WTC11 (cell line): ENCODE measurements around the gene FAM107B. TPM values are rescaled to one million over a fixed set of nuclear protein-coding genes. Genes with fewer than 3 reads are reported as not detected.
"Not testable (repeated sequence)": the region's sequence is repeated elsewhere in the genome, so short reads cannot be mapped to it uniquely, and the experiment has no call there.

Source experiments
- ATAC-seq: fragments of 200-7000 bp; cut with Tn5 transposase; 2 replicates; pipeline ENCODE4 v1.10.0; 2021; ENCODE audit warnings: mild to moderate bottlenecking, moderate library complexity
- CTCF ChIA-PET: fragments of 300-600 bp; sonication (Branson Sonifier 250); formaldehyde crosslinking; loops from one replicate; lab custom pipeline; 2021; ENCODE audit warnings: antibody characterized with exemption; lab: Charles Lee
- POLR2A ChIA-PET: fragments of 350-600 bp; sonication (Branson Sonifier 250); formaldehyde crosslinking; loops from one replicate; lab custom pipeline; 2021; ENCODE audit warnings: antibody characterized with exemption; lab: Charles Lee
- DNase-seq: peaks from one replicate; pipeline ENCODE4 v3.0.0; 2021; ENCODE audit warnings: low spot score
- H3K27ac Mint-ChIP-seq: 2 replicates; pipeline ENCODE4 v1.8.0; 2021; ENCODE audit warnings: mixed read lengths
- H3K27me3 Mint-ChIP-seq: 2 replicates; pipeline ENCODE4 v1.8.0; 2021; ENCODE audit warnings: low read depth, mild to moderate bottlenecking, moderate library complexity, mixed read lengths
- H3K36me3 Mint-ChIP-seq: 2 replicates; pipeline ENCODE4 v1.8.0; 2021; ENCODE audit warnings: mixed read lengths
- H3K4me1 Mint-ChIP-seq: 2 replicates; pipeline ENCODE4 v1.8.0; 2022; ENCODE audit warnings: mixed read lengths
- H3K4me3 Mint-ChIP-seq: 2 replicates; pipeline ENCODE4 v1.8.0; 2021; ENCODE audit warnings: mild to moderate bottlenecking, moderate library complexity, mixed read lengths
- H3K9me3 Mint-ChIP-seq: 2 replicates; pipeline ENCODE4 v1.8.0; 2021; ENCODE audit warnings: mixed read lengths
- ATF1 ChIP-seq: sonication (generic); formaldehyde crosslinking; IDR thresholded peaks from 2 replicates; pipeline ENCODE4 v1.8.1; 2023; ENCODE audit warnings: mild to moderate bottlenecking, moderate library complexity, missing genetic modification reagents
- ATF6 ChIP-seq: sonication (generic); formaldehyde crosslinking; IDR thresholded peaks from 2 replicates; pipeline ENCODE4 v1.8.1; 2023; ENCODE audit warnings: mild to moderate bottlenecking, missing genetic modification reagents
- CREB1 ChIP-seq: sonication (generic); formaldehyde crosslinking; IDR thresholded peaks from 2 replicates; pipeline ENCODE4 v1.8.0; 2023; ENCODE audit warnings: mild to moderate bottlenecking, missing genetic modification reagents
- CREM ChIP-seq: sonication (generic); formaldehyde crosslinking; IDR thresholded peaks from 2 replicates; pipeline ENCODE4 v1.8.1; 2022; ENCODE audit warnings: mild to moderate bottlenecking, missing genetic modification reagents, moderate library complexity
- E2F5 ChIP-seq: sonication (generic); formaldehyde crosslinking; IDR thresholded peaks from 2 replicates; pipeline ENCODE4 v1.8.1; 2022; ENCODE audit warnings: mild to moderate bottlenecking, moderate library complexity, missing genetic modification reagents
- FOXK1 ChIP-seq: sonication (generic); formaldehyde crosslinking; IDR thresholded peaks from 2 replicates; pipeline ENCODE4 v1.8.0; 2022; ENCODE audit warnings: mild to moderate bottlenecking, moderate library complexity, missing genetic modification reagents
- KAT7 ChIP-seq: sonication (generic); formaldehyde crosslinking; IDR thresholded peaks from 2 replicates; pipeline ENCODE4 v1.8.1; 2023; ENCODE audit warnings: missing genetic modification reagents, mild to moderate bottlenecking, borderline replicate concordance
- NR1H2 ChIP-seq: sonication (generic); formaldehyde crosslinking; IDR thresholded peaks from 2 replicates; pipeline ENCODE4 v1.9.0; 2021; ENCODE audit warnings: mild to moderate bottlenecking, moderate library complexity, missing genetic modification reagents
- PREB ChIP-seq: sonication (generic); formaldehyde crosslinking; IDR thresholded peaks from 2 replicates; pipeline ENCODE4 v1.8.1; 2022; ENCODE audit warnings: mild to moderate bottlenecking, missing genetic modification reagents, moderate library complexity, borderline replicate concordance
- SOX15 ChIP-seq: fragments of 250-450 bp; sonication (Bioruptor Pico); IDR thresholded peaks from 2 replicates; pipeline ENCODE4 v1.9.0; 2021; ENCODE audit warnings: mild to moderate bottlenecking
- USF1 ChIP-seq: sonication (generic); formaldehyde crosslinking; IDR thresholded peaks from 2 replicates; pipeline ENCODE4 v1.8.0; 2022; ENCODE audit warnings: mild to moderate bottlenecking, missing genetic modification reagents
- ZBTB21 ChIP-seq: sonication (generic); formaldehyde crosslinking; IDR thresholded peaks from 2 replicates; pipeline ENCODE4 v1.8.1; 2023; ENCODE audit warnings: mild to moderate bottlenecking, missing genetic modification reagents, borderline replicate concordance
- ZNF425 ChIP-seq: fragments of 250-450 bp; sonication (Bioruptor Pico); conservative IDR thresholded peaks from 2 replicates; pipeline ENCODE4 v1.9.0; 2021; ENCODE audit warnings: mild to moderate bottlenecking
- ZNF671 ChIP-seq: fragments of 250-450 bp; sonication (Bioruptor Pico); IDR thresholded peaks from 2 replicates; pipeline ENCODE4 v1.8.0; 2021; ENCODE audit warnings: mild to moderate bottlenecking
- total RNA-seq: library from RNA; stranded (reverse); gene quantifications from 3 replicates; pipeline ENCODE4 v1.2.3, GENCODE V29; 2021

The FAM107B gene
- total RNA-seq, 1 experiment from 2014 or later = 22.4 TPM

- CTCF ChIA-PET, DNase-seq, H3K36me3 Mint-ChIP-seq, POLR2A ChIA-PET, H3K27ac Mint-ChIP-seq, ATAC-seq, H3K4me3 Mint-ChIP-seq, H3K27me3 Mint-ChIP-seq: not testable (repeated sequence)
- Mint-ChIP-seq H3K9me3 (peaks cover 15% of the 10 kb centered on the region; the same call in 1 of the 2 replicates), H3K4me1 (peaks cover 32% of the 10 kb centered on the region)
Observed at GRCh38 chr10:14659137-14659536, 115.6 kb downstream of the FAM107B start.

GRCh38 chr10:14658331-14659127 is 116.2 kb downstream of the FAM107B start:
- Mint-ChIP-seq H3K4me3 (no peak overlapping the region), H3K36me3 (no peaks in the 10 kb centered on the region), H3K27me3 (peaks cover 4% of the 10 kb centered on the region; the same call in 1 of the 2 replicates), H3K27ac (no peak overlapping the region), H3K9me3 (peaks cover 15% of the 10 kb centered on the region; the same call in 1 of the 2 replicates), H3K4me1 (peaks cover 38% of the 10 kb centered on the region)
- DNase-seq (no peak), ATAC-seq (no peak; the same call in 1 of the 2 replicates)
- CTCF ChIA-PET = no interaction called here
- no peak for TF ChIP-seq ZNF425 (CRISPR knock-in tag)
- TF ChIP-seq ZNF671 = no peak
- TF ChIP-seq NR1H2 (CRISPR knock-in tag) = no peak
- no peak for TF ChIP-seq ATF6 (CRISPR knock-in tag)
- no peak for TF ChIP-seq USF1 (CRISPR knock-in tag)
- TF ChIP-seq CREB1 (CRISPR knock-in tag) = no peak
- TF ChIP-seq ZBTB21 = no peak
- TF ChIP-seq PREB = no peak
- POLR2A ChIA-PET = no interaction called here

GRCh38 chr10:14656052-14656730 is 118.5 kb downstream of the FAM107B start:
- H3K4me1 Mint-ChIP-seq = peaks cover 60% of the 10 kb centered on the region
- H3K36me3 Mint-ChIP-seq = no peaks in the 10 kb centered on the region
- H3K27me3 Mint-ChIP-seq = peaks cover 4% of the 10 kb centered on the region; the same call in 1 of the 2 replicates
- H3K9me3 Mint-ChIP-seq = peaks cover 15% of the 10 kb centered on the region; the same call in 1 of the 2 replicates
- no peak overlapping the region for H3K4me3 Mint-ChIP-seq
- DNase-seq (no peak), ATAC-seq (peak; percentile 60)
- H3K27ac Mint-ChIP-seq = no peak overlapping the region
- ChIA-PET POLR2A (no interaction called here), CTCF (interaction anchor here (0.6 to 1.1 kb wide), 3 partner anchors 38 to 222 kb away, joined by 3 read pairs; partner anchors contain the start of gene SUV39H2)
- no peak for TF ChIP-seq KAT7
- TF ChIP-seq ZNF425 (CRISPR knock-in tag) = no peak
- no peak for TF ChIP-seq E2F5 (CRISPR knock-in tag)
- no peak for TF ChIP-seq CREM (CRISPR knock-in tag)
- no peak for TF ChIP-seq SOX15 (CRISPR knock-in tag)
- TF ChIP-seq FOXK1 = no peak
- TF ChIP-seq ATF1 = no peak
